ENCODE measurements around the gene ITGB1. TPM values are rescaled to one million over a fixed set of nuclear protein-coding genes. Genes with fewer than 3 reads are reported as not detected.
A peak's percentile ranks its signal among the peaks of the same experiment; 100 is the strongest.

Gene ITGB1
- total and polyA plus RNA-seq, 8 donors = 57.9 to 909 (median 176) TPM

DNA sequence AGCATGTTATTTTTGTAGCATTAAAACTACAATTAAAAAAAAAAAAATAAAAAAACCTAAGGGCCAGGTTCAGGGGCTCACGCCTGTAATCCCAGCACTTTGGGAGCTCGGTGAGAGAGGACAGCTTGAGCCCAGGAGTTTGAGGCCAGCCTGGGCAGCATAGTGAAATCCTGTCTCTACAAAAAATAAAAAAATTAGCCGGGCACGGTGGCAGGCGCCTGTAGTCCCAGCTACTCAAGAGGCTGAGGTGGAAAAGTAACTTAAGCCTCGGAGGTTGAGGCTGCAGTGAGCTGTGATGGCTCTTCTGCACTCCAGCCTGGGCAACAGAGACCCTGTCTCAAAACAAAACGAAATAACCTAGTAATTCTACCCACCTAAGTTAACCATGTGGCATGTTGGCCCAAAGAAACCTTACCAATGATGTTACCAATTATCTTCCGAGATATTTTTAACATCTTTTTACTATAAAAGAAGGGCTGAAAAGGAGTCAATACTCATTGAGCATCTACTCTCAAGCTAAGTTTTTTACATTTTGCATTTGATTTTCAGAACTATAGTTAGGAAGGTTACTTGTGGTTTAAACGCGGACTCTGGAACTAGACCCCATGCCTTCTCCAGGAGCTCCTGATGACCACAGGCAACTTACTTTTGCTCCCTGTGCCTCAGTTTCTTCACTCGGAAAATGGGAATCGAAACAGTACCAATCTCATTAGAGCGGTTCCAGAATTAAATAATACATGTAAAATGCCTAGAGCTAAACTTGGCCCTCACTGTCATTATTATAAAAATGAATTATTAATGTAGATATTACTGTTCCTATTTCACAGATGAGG, 1.4 kb downstream of the ITGB1 start:
- peaks cover 37 to 76% (median 60%) of the 10 kb centered on the region in 4 donors for H3K4me1 ChIP-seq
- H3K27ac ChIP-seq = peak overlapping the region; percentile 77 to 98 (median 97)
- no peaks in the 10 kb centered on the region for H3K27me3 ChIP-seq
- WGBS, 5 donors = 14 to 20% (median 20%) methylated on average over 13 of the region's 13 CpGs
- no peaks in the 10 kb centered on the region for H3K9me3 ChIP-seq
- no peak for TF ChIP-seq POLR2AphosphoS5 (IDR thresholded peaks at IDR 0.05)
- no peak for TF ChIP-seq CTCF (IDR thresholded peaks at IDR 0.05)
- no peak for TF ChIP-seq EP300 (IDR thresholded peaks at IDR 0.05)
- TF ChIP-seq POLR2A (IDR thresholded peaks at IDR 0.05) = no peak
- peak overlapping the region; percentile 71 to 97 (median 90) for H3K4me3 ChIP-seq
- no peak for DNase-seq
- intact Hi-C loops (cut with DNase I; ENCODE audit: low total_unique reads) = no loop called here
- H3K36me3 ChIP-seq = no peaks in the 10 kb centered on the region

GRCh38 chr10:32955790-32956189, 2.2 kb downstream of the ITGB1 start:
- 0 to 10% (median 7%) methylated on average over 1 of the region's 1 CpG for WGBS, 5 donors
- Histone ChIP-seq H3K4me1 (peaks cover 45 to 78% (median 65%) of the 10 kb centered on the region in 4 donors), H3K36me3 (no peaks in the 10 kb centered on the region), H3K9me3 (no peaks in the 10 kb centered on the region), H3K27me3 (no peaks in the 10 kb centered on the region), H3K27ac (peak overlapping the region in 4 of 5 donors; percentile 96 to 98 (median 97)), H3K4me3 (peak overlapping the region; percentile 71 to 97 (median 90))
- DNase-seq = no peak
- intact Hi-C loops (cut with DNase I; ENCODE audit: low total_unique reads) = no loop called here
- TF ChIP-seq POLR2A (IDR thresholded peaks at IDR 0.05) (no peak), CTCF (IDR thresholded peaks at IDR 0.05) (no peak), EP300 (IDR thresholded peaks at IDR 0.05) (no peak), POLR2AphosphoS5 (IDR thresholded peaks at IDR 0.05) (no peak)

DNA sequence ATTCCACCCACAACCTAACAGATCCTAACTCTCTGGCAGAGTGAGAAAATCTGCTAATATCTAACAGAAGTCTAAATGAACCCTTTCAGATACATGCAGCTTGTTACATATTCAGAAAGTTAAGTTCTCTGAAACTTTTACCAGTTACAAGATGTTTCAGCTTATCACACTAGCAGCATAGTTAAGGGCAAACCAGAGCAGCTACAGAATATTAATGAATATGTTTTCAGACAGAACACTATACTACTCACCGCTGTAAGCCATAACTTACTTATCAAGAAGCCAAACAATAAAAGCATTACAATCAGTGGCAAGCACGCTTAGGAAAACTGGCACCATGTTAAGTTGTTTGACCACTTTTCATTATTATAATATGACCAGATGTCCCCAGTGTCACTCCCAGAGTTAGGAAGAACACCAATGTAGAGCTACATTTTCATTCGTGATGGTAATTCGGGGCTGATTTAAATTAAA, 2.7 kb downstream of the ITGB1 start:
- 20 to 30% (median 23%) methylated on average over 4 of the region's 4 CpGs for WGBS, 5 donors
- Histone ChIP-seq H3K4me1 (peaks cover 49 to 82% (median 68%) of the 10 kb centered on the region in 4 donors), H3K4me3 (peak overlapping the region; percentile 22 to 97 (median 78)), H3K36me3 (no peaks in the 10 kb centered on the region), H3K27ac (peak overlapping the region in 4 of 5 donors; percentile 96 to 98 (median 97)), H3K27me3 (no peaks in the 10 kb centered on the region), H3K9me3 (no peaks in the 10 kb centered on the region)
- TF ChIP-seq POLR2AphosphoS5 (IDR thresholded peaks at IDR 0.05) (no peak), POLR2A (IDR thresholded peaks at IDR 0.05) (no peak), CTCF (IDR thresholded peaks at IDR 0.05) (no peak), EP300 (IDR thresholded peaks at IDR 0.05) (no peak)
- intact Hi-C loops (cut with DNase I; ENCODE audit: low total_unique reads) = no loop called here
- peak in 1 of 2 donors; percentile 47 for DNase-seq

- TF ChIP-seq POLR2A (IDR thresholded peaks at IDR 0.05) (no peak), EP300 (IDR thresholded peaks at IDR 0.05) (no peak), POLR2AphosphoS5 (IDR thresholded peaks at IDR 0.05) (no peak), CTCF (IDR thresholded peaks at IDR 0.05) (no peak)
- peak overlapping the region in 4 of 5 donors; percentile 96 to 98 (median 97) for H3K27ac ChIP-seq
- DNase-seq = no peak
- H3K4me3 ChIP-seq = peak overlapping the region; percentile 22 to 97 (median 78)
- H3K4me1 ChIP-seq = peaks cover 51 to 82% (median 68%) of the 10 kb centered on the region in 4 donors
- no peaks in the 10 kb centered on the region for H3K27me3 ChIP-seq
- intact Hi-C loops (cut with DNase I; ENCODE audit: low total_unique reads) = no loop called here
- no peaks in the 10 kb centered on the region for H3K9me3 ChIP-seq
- WGBS, 5 donors = 21 to 38% (median 27%) methylated on average over 8 of the region's 8 CpGs
- no peaks in the 10 kb centered on the region for H3K36me3 ChIP-seq
Observed at GRCh38 chr10:32954545-32955298, 3.3 kb downstream of the ITGB1 start.
